Mesodermal cell (in vitro differentiated cells): Measurements from ENCODE around the gene CEBPA.

Experiments
- H3K27ac ChIP-seq: 2 replicates; pipeline ENCODE4 v1.7.0; 2013; ENCODE audit warnings: mild to moderate bottlenecking, low read depth, low read length, moderate library complexity; ENCODE audit not compliant: severe bottlenecking
- H3K36me3 ChIP-seq: 2 replicates; pipeline ENCODE4 v1.7.1; 2013; ENCODE audit warnings: mild to moderate bottlenecking, low read length, moderate library complexity; ENCODE audit not compliant: control insufficient read depth, insufficient read depth
- H3K4me1 ChIP-seq: one replicate; pipeline ENCODE4 v1.7.1; 2013; ENCODE audit warnings: mild to moderate bottlenecking, low read length; ENCODE audit not compliant: insufficient read depth, control insufficient read depth, poor library complexity, severe bottlenecking
- H3K4me3 ChIP-seq: 2 replicates; pipeline ENCODE4 v1.7.0; 2013; ENCODE audit warnings: low read length, control low read depth, mild to moderate bottlenecking; ENCODE audit not compliant: insufficient read depth, poor library complexity, severe bottlenecking; ENCODE audit errors: extremely low read depth
- H3K9me3 ChIP-seq: 2 replicates; pipeline ENCODE4 v1.7.1; 2013; ENCODE audit warnings: mild to moderate bottlenecking, low read length, moderate library complexity; ENCODE audit not compliant: control insufficient read depth
- WGBS, 2 experiments: methylation state at CpG; one replicate each; pipeline ENCODE4 v1.1.5; 2013; ENCODE audit warnings: missing lambda C conversion rate in 2 of 2; ENCODE audit not compliant: insufficient coverage in 2 of 2; 5-methylcytosine and 5-hydroxymethylcytosine counted together

The CEBPA gene

DNA sequence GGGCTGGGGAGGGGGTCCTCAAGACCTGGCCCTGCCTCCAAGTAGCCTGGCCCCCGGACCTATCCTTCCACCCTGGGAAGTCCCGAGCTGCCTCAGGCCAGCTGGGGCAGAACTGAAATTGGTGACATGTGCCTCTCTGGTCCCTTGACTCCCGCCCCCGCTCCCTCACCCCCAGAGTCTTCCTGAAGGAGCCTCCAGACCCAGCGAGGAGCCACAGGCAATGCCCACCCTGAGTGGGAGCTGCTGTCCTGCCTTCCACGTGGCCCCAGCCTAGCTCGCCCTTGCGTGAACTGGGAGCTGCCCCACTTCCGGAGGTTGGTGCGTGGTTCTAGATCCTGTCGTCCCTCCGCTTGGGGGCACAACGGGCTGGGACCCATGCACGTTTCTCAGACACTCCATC is 34.6 kb downstream of the CEBPA start:
- Histone ChIP-seq H3K4me3 (no peak overlapping the region), H3K27ac (no peak overlapping the region), H3K36me3 (no peaks in the 10 kb centered on the region), H3K9me3 (no peaks in the 10 kb centered on the region), H3K4me1 (no peaks in the 10 kb centered on the region)
- WGBS, 2 experiments: 87 to 91% methylated on average over 11 to 13 of the region's 14 CpGs

DNA sequence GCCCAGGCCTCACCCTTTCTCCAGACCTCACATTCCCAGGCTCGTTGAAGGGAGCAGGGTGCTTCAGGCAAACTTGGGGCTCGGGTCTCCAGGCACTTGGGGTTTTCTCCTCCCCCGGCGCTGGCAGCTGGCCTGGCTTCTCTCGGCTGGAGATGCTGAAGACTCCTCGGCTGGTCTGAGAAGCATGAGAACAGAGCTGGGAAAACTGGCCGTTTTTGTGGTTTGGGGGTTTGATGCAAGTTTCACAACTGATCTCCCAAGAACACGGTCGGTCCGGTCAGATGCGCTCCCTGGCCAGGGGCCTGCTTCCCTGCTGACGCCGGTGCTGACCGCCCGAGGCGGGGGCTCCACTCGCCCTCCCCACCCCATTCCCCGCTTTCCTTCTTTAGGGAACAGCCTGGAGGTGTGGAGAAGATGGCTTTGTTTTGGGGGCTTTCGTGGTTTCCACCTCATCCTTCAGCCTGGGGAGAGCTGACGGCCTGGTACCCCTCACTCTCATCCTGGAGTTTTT is 35.3 kb downstream of the CEBPA start:
- no peaks in the 10 kb centered on the region for H3K4me1 ChIP-seq
- no peaks in the 10 kb centered on the region for H3K9me3 ChIP-seq
- H3K4me3 ChIP-seq: no peak overlapping the region
- H3K36me3 ChIP-seq: no peaks in the 10 kb centered on the region
- no peak overlapping the region for H3K27ac ChIP-seq
- WGBS, 2 experiments: 77 to 90% methylated on average over 7 to 13 of the region's 20 CpGs

DNA sequence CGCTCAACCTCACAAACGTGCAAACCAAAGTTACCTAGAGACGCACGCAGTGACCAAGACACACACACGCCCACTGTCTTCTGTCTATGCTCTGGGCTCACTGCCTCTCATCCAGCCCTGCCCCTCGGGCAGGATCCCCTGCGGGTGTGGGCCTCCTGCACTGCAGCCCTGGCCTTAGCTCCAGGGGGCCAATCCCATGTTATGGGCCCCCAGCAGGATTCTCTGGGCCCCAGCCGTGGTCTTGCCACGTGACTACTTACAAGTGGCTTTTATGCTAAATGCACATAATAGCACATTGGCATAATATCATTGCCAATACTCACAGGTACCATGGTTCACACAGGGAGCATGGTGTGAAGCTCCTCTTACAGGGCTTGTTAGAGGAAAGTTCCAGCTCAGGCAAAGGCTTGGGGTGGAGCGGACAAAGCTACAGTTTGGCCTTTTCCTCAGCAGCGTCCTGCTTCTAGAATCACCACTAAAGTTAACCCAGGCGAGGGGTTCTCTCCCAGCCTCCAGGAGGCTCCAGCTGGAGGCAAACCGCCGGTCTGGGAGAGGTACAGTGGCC is 37.4 kb downstream of the CEBPA start:
- Histone ChIP-seq H3K4me1 (no peaks in the 10 kb centered on the region), H3K27ac (no peak overlapping the region), H3K4me3 (no peak overlapping the region), H3K9me3 (no peaks in the 10 kb centered on the region), H3K36me3 (no peaks in the 10 kb centered on the region)
- WGBS, 2 experiments: 85 to 94% methylated on average over 9 to 12 of the region's 14 CpGs

DNA sequence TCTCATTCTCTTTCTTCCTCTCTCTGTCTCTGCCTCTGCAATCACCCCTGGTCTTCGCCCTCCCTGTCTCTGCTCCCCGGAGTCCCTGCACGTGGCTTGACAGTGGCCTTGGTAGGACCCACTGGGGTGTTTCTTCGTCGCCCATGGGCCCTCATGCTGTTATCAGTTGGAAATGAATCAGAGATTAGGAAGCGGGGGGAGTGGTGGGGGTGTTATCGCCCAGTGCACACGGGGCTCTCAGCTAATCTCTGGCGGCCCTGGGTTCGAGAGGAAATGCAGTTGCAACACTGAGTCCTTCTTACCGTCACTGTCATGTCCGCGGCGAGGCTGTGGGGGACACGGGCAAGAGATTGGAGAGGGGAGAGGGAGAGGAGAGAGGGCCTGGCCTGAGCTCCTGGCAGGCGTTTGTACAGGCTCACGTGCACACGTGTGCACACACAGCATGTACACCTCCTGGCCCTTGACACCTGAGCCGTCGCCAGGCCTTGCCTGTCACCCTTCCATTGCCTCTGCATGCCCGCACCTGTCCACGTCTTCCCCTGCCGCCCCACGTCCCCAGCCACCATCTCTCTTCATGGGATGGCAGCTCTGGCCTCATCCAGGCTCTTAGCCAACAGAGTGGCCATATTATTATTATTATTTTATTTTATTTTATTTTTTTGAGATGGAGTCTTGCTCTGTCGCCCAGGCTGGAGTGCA is 38.9 kb downstream of the CEBPA start:
- H3K4me3 ChIP-seq: no peak overlapping the region
- H3K27ac ChIP-seq: no peak overlapping the region
- H3K9me3 ChIP-seq: no peaks in the 10 kb centered on the region
- no peaks in the 10 kb centered on the region for H3K36me3 ChIP-seq
- no peaks in the 10 kb centered on the region for H3K4me1 ChIP-seq
- WGBS, 2 experiments: 92 to 95% methylated on average over 16 to 24 of the region's 25 CpGs

DNA sequence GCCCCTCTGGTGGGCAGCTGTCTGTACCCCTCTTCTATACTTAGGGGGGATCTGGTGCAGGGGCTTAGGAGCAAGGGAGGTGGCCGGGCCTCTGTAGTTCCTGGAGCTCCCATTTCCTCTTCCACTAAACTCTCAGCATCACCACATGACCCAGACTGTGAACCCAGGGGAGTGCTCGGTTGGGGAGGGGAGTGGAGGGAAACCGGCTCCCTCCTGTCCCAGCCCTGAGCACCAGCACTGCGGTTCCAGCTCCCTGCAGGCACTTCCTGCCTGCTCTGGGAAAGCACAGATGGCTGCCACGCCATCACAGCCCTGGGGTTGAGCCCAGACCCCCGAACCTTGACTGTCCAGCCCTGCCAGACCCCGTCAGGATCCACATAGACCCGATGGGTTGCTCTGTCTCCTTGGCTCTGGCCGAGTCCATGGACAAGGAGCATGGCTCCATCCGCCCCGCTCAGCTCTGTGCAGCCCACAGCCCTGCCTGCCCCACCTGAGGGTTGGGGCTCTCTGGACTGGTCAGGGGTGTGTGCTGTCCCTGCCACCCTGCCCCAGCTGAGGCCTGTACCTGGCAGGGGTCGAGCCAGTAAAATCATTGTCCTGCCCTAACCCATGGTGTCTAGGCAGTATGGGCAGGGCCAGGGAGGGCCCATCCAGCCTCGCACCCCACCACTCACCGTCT is 40.7 kb downstream of the CEBPA start:
- WGBS, 2 experiments: 76 to 81% methylated on average over 11 of the region's 14 CpGs

DNA sequence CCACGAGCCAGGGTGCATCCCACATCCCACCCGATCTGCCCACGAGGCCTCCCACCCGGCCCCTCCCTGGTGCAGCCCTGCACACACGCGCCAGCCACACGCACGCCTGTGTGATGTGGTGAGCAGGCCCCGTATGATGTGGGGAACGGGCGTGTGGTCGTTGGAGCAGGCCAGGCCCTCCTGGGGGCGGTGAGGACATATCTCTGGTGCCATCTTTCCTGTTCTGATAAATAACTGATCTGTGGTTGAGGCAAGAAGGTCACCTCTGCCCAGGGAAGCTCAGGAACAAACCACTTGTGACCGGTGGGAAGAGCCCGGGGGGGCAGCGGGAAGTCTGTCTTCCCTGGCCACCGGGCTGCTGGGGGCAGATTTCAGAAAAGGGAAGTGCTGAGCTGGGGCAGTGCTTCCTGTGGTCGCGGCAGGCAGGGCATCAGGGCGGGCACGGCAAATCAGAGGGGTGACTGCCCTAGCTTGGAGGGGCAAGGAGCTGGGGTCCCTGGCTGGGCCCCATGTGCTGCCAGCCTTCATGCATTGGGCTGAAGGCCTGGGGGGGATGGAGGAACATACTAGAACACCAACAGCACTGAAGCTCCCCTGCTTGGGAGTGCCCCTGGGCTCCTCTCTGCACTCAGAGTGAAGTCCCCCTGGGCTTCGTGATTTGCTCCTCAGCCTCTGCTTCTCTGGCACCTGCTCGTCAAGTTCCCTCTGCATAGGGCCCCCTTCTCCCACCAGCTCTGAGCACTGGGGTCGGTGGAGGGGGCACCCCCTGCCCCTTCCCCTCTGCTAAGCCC is 41.5 kb downstream of the CEBPA start:
- H3K9me3 ChIP-seq: no peaks in the 10 kb centered on the region
- WGBS, 2 experiments: 86 to 88% methylated on average over 14 to 24 of the region's 24 CpGs
- no peaks in the 10 kb centered on the region for H3K4me1 ChIP-seq
- no peaks in the 10 kb centered on the region for H3K36me3 ChIP-seq
- no peak overlapping the region for H3K4me3 ChIP-seq
- no peak overlapping the region for H3K27ac ChIP-seq

More for the DNA sequence above, 40.7 kb downstream of the CEBPA start:
- Histone ChIP-seq H3K9me3 (no peaks in the 10 kb centered on the region), H3K4me1 (no peaks in the 10 kb centered on the region), H3K4me3 (no peak overlapping the region), H3K27ac (no peak overlapping the region), H3K36me3 (no peaks in the 10 kb centered on the region)

DNA sequence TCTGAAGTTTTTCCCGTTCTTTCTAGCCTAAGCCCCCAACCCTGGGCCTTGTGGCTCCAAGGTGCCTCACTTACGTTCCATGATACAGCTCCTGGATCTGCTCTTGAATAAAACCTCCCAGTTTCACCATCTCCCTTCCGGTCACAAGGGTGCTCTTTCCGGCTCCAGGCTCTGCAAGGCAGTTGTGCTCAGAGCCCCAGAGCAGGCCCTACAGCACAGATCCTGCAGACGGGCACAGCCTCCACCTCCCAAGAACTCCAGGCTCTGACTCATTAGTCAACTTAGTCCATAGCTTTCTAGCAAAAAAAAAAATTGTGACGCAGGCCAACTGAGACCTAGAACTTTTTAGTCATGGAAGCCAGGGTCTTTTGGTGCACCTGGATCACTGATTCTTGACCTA is 42.8 kb downstream of the CEBPA start:
- no peak overlapping the region for H3K27ac ChIP-seq

DNA sequence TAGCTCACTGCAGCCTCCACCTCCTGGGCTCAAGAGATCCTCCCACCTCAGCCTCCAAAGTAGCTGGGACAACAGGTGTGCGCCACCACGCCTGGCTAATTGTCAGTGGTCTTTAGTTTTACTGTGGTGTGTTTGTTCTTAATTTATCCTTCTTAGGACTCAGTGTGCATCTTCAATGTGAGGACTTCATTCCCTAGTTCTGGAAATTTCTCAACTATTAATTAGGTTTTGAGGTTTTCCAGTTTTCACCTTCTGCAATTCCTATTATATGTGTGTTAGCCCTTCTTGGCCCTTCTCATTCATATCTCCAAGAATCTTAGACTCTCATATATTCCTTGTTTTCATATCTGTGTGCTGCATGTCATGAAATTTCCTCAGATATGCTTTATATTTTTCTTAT is 44.5 kb downstream of the CEBPA start:
- WGBS, 2 experiments: 100% methylated on average over 1 of the region's 2 CpGs; no CpG with 5 or more reads in 1 of the 2 experiments
- no peaks in the 10 kb centered on the region for H3K36me3 ChIP-seq
- H3K27ac ChIP-seq: no peak overlapping the region
- no peaks in the 10 kb centered on the region for H3K4me1 ChIP-seq
- H3K4me3 ChIP-seq: no peak overlapping the region
- no peaks in the 10 kb centered on the region for H3K9me3 ChIP-seq

More for the DNA sequence above, 42.8 kb downstream of the CEBPA start:
- Histone ChIP-seq H3K36me3 (no peaks in the 10 kb centered on the region), H3K4me3 (no peak overlapping the region), H3K9me3 (no peaks in the 10 kb centered on the region), H3K4me1 (no peaks in the 10 kb centered on the region)
- WGBS, 2 experiments: 82 to 93% methylated on average over 6 of the region's 6 CpGs

DNA sequence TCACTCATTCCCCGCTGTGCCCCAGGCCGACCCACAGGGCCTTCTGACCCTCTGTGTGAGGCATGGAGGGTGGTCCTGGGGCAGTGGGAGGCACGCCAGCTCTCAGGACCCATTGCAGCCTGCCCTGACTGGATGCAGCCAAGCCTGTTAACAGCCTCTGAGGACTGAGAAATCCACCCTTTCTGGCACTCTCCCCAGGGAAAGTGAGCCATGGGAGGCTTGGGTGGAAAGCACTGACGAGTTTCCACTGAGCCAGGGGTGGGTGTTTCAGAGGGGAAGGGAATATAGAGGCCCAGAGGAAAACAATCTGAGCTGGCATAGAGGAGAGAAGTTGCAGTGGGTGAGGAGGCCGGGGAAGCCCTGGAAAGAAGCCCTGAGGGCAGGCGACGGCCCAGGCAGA is 46.1 kb downstream of the CEBPA start:
- Histone ChIP-seq H3K4me1 (no peaks in the 10 kb centered on the region), H3K4me3 (no peak overlapping the region), H3K9me3 (no peaks in the 10 kb centered on the region), H3K27ac (no peak overlapping the region), H3K36me3 (no peaks in the 10 kb centered on the region)
- WGBS, 2 experiments: 63 to 84% methylated on average over 6 to 7 of the region's 7 CpGs

DNA sequence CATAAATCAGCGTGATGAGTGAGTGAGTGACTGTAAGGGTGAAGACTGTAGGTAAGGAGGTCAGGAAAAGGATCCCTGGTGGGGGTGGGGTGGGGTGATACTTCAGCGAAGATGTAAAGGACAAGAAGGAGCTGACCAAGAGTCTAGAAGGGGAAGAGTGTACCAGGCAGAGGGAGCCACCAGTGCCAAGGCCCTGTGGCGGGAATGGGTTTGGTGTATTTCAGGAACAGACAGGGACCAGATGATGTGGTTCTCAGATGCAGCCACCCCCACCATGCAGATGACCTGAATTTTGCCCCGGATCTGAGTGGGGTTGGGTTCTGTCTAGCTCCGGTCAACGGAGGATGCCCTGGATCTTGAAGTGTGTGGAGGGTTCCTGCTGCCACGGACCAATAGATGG is 46.6 kb downstream of the CEBPA start:
- Histone ChIP-seq H3K4me1 (no peaks in the 10 kb centered on the region), H3K36me3 (no peaks in the 10 kb centered on the region), H3K27ac (no peak overlapping the region), H3K4me3 (no peak overlapping the region), H3K9me3 (no peaks in the 10 kb centered on the region)
- WGBS, 2 experiments: 91 to 95% methylated on average over 5 of the region's 7 CpGs
